Stimulated activated CD8-positive, alpha-beta memory T cell treated with anti-CD3 and anti-CD28 coated beads, Interleukin-12 subunit alpha, Interleukin-12 subunit beta, amount 100 ng/mL, for 1 hour (primary cell): Measurements from ENCODE around the gene DHRS9.
"Not testable (repeated sequence)": the region's sequence is repeated elsewhere in the genome, so short reads cannot be mapped to it uniquely, and the experiment has no call there.

Experiments used
- DNase-seq: peaks from one replicate; pipeline ENCODE4 v3.0.0-alpha.2; 2020; ENCODE audit warnings: low read depth

Gene DHRS9

GRCh38 chr2:169095621-169096105, 26.3 kb downstream of the DHRS9 start:
- no peak for DNase-seq

GRCh38 chr2:169104848-169105247, 35.5 kb downstream of the DHRS9 start:
- no peak for DNase-seq

DNA sequence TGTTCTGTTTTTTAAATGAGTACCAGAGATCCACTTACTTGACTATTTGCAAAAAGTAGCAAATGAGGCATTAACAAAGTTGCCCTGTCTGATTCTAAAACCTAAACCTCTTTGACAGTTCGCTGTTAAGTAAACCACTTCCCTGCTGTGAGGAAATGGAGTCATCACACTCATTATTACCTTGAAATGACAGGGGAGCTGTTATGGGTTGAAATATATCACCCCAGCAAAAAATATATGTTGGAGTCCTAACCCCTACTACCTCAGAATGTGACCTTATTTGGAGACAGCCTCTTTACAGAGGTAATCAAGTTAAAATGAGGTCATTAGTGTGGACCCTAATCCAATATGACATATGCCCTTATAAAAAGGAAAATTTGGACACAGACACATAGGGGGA, 36.1 kb downstream of the DHRS9 start:
- DNase-seq: no peak

DNA sequence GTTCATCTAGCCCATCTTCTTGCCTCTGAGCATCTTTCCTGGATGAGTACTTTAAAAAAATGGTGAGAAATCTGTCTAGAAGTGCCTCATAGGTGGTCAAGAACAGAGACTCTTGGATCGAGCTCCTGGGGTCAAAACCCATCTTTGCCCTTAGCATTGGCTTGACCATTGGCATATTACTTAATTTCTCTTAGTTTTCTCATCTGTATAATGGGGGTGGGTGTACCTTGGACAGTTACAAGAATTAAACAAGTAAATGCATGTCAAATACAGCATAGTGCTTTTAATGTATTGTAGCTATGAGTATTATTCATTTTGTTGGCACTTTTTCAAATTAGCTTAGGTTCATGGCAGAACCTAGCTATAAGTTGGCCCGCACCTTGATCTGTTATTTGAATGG, 36.8 kb downstream of the DHRS9 start:
- no peak for DNase-seq

DNA sequence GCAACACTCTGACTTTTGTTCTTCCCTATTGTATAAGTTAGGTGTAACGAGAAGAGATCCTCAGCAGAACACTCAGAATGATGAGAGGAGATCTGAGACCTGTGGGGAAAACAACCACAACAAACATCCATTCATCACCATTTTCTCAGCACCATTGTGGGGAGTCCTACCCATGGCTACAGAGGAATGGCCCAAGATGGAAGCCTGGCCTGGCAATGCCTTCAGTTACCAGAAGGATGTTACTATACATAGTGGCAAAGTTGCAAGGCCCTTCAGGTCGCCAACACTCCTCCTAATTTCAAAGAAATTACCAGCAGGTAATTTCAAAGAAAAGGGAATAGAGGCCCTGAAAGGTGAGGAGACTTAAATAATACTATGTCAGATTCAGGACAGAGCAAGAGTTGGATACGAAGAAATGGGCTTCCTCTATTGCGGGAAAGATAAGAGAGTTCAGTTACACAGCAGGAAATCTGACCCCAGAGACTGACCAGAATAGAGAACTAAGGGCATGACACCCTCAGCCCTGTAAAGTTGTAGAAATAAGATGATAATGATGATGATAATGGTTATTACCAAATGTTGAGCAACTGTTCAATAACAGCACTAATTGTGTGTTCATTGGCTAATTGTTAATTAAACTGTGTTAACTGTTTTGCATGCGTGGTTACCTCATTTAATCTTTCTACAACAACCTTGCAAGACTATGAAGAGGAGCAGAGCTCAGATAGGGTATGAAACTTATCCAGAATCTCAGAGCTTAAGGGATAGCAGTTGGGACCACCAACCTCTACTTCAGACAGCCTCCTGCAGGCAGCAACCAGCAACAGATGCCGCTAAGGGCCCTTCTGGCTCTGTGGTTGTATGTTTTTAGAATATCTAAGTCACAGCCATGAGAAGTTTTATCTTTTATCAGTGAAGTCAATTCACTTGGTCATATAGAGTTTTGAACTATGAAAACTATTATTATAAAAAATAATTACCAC, 37.5 kb downstream of the DHRS9 start:
- no peak for DNase-seq

GRCh38 chr2:169107645-169108044, 38.3 kb downstream of the DHRS9 start:
- DNase-seq: no peak

GRCh38 chr2:169108099-169108884, 38.9 kb downstream of the DHRS9 start:
- no peak for DNase-seq

GRCh38 chr2:169109502-169110409, 40.4 kb downstream of the DHRS9 start:
- peak; percentile 56 for DNase-seq

GRCh38 chr2:169110419-169110818, 41.1 kb downstream of the DHRS9 start:
- DNase-seq: no peak

DNA sequence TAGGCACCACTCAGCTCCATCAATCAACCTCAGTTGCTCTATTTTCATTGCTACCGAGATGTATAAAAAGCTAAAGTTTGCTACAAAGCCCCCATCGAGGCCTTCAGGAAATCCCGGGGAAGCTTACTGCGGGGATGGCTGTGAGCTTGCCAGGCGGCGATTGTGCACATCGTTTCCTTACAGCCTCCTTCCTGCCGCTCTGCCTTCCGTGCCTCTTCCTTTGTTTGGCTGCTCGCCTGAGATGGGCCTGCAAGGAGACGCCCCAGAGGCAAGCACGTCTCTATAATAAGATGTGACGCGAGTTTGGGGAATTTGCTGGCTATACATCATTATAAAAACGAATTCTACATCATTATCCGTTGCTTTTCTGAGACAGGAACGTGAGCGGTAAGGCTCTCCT, 41.6 kb downstream of the DHRS9 start:
- no peak for DNase-seq

DNA sequence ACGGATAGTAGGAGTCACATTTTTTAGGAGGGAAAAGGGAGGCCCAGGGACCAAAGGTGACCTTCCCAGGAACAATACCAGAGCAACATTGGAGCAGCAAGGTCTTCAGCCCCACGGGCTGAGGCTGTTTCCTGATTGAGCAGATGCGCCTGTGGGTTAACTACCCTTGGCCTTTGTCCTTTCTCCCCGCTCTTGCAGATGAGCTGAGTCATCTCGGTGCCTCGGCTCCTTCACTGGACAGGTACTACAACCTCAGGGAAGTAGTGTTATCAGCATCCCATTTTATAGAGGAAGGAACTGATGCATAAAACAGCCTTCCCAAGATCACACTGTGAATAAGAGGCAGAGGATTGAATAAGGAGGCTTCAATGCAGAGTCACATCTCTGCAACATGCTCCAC, 43.5 kb downstream of the DHRS9 start:
- no peak for DNase-seq

DNA sequence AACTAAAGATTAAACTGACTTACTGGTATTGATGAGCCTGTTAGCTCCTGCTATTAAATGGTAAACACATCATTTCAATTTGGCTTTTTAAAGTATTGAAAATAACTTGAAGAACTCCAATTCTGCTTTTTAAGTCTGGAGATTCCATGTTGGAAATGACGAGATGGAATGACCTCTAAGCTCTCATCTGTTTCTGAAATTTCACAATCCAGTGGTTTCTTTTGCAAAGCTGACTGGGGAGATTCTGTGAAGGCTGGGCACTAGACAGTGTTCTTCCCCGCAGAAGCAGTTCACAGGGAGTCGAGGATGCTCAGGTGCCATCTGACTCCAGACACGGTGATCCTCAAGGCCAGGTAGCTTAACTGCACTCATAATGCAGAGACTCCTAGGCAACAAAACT, 44.7 kb downstream of the DHRS9 start:
- no peak for DNase-seq

- no peak for DNase-seq
Measured at GRCh38 chr2:169116327-169116726, 47.0 kb downstream of the DHRS9 start.

DNA sequence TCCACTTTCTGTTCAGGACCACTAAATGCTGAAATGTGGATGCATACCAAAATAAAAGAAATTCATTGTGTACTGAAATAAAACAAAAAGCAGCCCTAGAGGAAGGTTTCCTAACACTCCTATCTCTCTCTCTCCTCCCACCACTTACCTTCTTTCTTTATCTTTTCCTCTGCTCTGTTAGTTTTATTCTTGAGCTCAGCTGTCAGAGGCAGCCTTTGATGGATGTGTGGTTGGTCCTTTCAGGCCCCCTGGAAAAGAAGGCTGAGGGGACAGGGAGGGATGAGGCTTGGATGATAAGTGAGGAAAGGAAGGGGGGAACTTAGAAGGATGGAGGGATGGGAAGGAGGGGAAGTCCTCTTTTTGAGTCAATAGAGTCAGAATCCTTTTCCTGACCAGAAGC, 47.6 kb downstream of the DHRS9 start:
- no peak for DNase-seq

DNA sequence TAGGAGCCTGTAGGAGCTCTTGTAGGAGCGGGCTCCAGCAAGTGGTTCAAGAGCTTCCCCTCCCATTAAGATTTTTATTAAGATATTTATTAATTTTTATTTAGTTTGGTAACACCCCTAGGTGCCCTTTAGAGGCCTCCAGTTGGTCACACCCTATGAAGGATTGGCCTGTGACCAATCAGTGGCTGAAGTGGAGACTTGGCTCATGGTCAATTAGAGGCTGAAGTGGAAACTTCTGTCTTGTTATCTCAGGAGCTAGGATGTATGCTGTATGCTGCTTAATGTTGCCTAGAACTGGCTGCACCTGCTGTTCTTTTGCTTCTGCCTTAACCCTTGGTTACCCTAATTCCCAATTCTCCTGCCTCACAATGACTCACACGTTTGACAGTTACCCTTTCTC, 48.7 kb downstream of the DHRS9 start:
- no peak for DNase-seq

DNA sequence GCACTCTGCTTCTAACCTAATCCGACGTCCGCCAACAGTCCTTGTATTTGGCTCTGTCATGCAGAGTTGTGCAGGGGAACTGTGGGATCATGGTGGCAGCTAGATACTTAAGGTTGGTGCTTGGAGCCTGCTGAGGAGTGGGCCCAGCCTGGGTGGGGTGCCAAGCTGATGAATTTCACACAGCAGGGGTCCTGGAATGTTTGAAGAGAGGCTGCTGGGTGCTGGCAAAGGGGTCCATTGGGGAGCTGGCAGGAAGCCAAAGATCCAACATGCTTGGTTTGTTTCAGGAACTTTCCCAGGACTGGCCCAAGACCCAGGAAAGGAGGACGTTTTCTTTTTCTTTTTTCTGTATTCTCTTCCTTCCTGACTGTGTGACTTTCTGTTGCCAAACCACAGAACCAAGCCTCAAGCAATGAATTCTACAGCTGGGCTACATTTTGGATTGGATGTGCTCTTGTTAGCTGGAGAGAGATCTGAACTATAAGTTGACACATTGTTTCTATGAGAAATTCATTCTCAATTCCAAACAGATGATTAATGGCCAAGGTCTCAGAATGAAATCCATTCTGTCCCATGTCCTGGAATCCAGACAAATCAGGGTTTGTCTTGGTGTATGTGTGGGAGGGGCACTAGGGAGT, 49.9 kb downstream of the DHRS9 start:
- DNase-seq: no peak

DNA sequence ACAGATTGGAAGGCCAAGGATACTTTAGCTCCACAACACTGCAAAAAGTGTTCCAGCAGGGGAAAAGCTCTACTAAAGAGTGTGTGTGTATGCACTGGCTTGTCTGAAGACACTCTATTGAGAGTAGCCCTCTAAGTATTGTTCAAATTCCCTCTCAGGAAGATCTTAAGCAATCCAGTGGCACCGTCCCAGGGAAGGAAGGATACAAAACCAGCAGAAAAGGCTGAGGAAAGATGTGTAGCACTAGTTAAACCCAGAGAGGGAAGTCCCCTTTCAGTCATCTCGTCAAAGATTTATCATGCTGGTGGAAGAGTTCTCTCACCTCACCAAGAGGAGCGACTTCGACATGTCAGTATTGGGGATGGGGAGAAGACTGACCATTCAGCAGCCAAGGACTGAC, 50.5 kb downstream of the DHRS9 start:
- DNase-seq: no peak

DNA sequence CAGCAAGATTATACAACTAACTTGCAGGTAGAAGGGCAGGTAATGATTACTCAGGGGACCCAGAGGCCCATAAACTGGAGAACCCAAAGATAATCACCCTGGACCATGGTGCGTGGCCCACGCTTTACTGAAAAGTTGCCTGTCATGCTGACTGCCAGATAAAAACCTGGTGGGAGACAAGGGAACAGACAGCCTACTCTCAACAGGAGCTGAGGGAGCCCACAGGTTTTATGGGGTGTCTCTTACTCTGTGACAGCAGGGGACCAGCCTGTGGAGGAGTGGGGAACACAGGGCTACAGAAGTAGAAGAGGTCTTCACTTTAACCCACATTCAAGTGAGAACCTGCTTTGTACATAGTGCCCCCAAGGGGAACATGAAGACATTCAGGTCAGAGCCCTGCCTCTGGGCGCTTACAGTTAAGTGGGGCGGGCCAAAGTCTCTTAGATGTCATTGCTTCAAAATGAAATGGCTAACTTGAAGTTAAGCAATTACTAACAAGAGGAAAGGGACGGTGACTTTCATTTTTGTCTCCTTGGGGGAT, 60.4 kb downstream of the DHRS9 start:
- no peak for DNase-seq

- no peak for DNase-seq
Measured at GRCh38 chr2:169131587-169132512, 62.5 kb downstream of the DHRS9 start.

GRCh38 chr2:169134272-169134671, 64.9 kb downstream of the DHRS9 start:
- DNase-seq: not testable (repeated sequence)
